A673 (cell line): ENCODE measurements around the gene TBC1D22A.

ENCODE experiments used
- CTCF ChIP-seq: fragments of 300-800, 200-600 bp; sonication (generic); conservative IDR thresholded peaks from 2 replicates; pipeline ENCODE4 v1.5.1; 2017; ENCODE audit warnings: low read depth, mild to moderate bottlenecking, antibody characterized with exemption, low read length, moderate library complexity, mixed read lengths
- EZH2 ChIP-seq: fragments of 200-600 bp; sonication (generic); IDR thresholded peaks from 2 replicates; pipeline ENCODE4 v1.6.1; 2017; ENCODE audit warnings: borderline replicate concordance, low read depth, mild to moderate bottlenecking, mixed read lengths, antibody characterized with exemption, low read length; ENCODE audit not compliant: poor library complexity, severe bottlenecking

- TF ChIP-seq CTCF (no peak), EZH2 (no peak)
Observed at GRCh38 chr22:46934746-46935491, 172.5 kb downstream of the TBC1D22A start.
